HG02981 (cell line): Measurements from ENCODE around the gene DOP1B.
A peak's percentile ranks its signal among the peaks of the same experiment; 100 is the strongest.
"Not testable (repeated sequence)": the region's sequence is repeated elsewhere in the genome, so short reads cannot be mapped to it uniquely, and the experiment has no call there.

ENCODE experiments used
- ATAC-seq: cut with Tn5 transposase; IDR thresholded peaks from one replicate; pipeline ENCODE4 v1.9.1; 2021; ENCODE audit warnings: mild to moderate bottlenecking, moderate library complexity; ENCODE audit not compliant: unreplicated experiment

DOP1B gene

DNA sequence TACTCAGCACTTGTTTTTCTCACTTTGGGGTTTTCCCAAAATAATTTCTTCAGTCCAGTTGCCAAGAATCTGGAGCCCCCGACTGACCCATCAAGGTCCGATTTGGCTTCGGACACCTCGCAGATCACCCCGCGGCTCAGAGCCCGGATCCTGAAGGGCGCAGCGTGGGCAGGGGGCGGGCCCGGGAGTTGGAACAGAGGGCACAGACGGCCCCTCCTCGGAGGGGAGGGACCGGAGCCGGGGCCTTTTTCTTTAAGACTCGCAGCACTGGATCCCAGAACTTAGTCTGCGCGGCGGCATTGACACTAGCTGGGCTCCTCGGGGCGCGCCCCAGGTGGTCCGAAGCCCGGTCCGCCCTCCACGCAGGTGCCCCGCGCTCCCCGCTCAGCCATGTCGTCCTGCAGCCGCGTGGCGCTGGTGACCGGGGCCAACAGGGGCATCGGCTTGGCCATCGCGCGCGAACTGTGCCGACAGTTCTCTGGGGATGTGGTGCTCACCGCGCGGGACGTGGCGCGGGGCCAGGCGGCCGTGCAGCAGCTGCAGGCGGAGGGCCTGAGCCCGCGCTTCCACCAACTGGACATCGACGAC lies 21.7 kb upstream of the DOP1B start, which contains the start of gene CBR3:
Gene CBR3 (plus strand): TSS at position 277 of the 588 bp plus-strand sequence. CDS start 114 bp downstream, at position 391.
- no peak for ATAC-seq

DNA sequence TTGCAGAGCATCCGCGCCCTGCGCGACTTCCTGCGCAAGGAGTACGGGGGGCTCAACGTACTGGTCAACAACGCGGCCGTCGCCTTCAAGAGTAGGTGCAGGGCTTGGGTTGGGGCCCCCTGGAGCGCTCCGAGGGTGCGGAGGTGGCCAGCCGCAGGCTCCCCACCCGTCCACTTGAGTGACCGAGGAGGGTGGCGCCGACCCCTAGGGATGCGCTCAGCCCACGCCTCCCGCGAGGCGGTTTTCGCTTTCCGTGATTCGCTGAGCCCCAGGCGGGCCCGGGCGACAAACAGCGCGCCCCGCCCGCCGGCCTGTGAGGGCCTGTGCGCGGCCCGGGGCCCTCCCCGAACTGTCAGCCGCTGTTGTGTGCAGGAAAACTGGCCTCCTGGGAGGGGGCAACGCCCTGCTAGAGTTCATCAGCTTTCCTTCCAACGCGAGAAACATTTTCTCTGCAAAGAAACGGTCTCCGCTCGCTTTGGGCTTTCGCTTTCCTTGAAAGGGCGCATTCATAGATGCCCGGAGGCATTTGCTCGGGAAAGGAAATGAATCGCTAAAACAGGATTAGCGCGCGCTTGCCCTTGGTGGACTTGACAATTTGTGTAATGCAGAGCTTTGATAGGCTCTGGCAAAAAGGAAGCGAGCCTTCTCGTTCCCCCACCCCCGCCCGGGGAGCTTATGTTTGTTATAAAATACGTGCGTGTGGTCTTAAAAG lies 21.1 kb upstream of the DOP1B start:
- no peak for ATAC-seq

DNA sequence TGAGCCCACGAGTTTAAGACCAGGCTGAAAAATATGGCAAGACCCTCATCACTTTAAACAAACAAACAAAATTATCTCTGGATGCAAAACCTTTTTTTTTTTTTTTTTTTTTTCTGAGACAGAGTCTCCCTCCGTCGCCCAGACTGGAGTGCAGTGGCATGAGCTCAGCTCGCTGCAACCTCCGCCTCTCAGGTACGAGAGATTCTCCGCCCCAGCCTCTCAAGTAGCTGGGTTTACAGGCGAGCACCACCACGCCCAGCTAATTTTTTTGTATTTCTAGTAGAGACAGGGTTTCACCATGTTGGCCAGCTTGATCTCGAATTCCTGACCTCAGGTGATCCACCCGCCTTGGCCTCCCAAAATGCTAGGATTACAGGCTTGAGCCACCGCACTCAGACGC lies 16.8 kb upstream of the DOP1B start:
- not testable (repeated sequence) for ATAC-seq

DNA sequence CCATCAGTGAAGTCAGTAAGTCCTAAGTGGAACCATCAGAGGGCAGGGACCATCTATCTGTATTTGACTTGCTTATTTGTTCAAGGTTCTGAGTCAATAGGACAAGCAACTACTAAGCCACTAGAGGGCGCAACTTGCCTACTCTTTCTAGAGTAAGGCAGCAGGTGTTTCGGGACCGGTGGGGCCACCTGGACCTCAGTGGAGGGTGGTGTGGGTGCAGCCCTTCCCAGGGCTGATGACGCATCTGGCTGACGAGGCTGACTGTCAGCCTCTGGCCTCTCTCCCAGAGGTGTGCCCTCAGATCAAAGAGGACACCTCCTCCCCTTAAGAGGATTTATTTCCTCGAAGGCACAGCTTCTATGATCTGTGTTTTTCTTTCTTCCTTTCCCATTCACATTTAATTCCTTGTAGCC lies 15.1 kb upstream of the DOP1B start:
- peak; percentile 78 for ATAC-seq

DNA sequence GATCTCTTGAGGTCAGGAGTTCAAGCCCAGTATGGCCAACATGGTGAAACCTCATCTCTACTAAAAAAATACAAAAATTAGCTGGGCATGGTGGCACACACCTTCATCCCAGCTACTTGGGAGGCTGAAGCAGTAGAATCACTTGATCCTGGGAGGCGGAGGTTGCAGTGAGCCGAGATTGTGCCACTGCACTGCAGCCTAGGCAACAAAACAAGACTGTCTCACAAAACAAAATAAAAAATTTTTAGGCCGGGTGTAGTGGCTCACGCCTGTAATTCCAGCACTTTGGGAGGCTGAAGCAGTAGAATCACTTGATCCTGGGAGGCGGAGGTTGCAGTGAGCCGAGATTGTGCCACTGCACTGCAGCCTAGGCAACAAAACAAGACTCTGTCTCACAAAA lies 12.4 kb upstream of the DOP1B start:
- ATAC-seq: not testable (repeated sequence)

DNA sequence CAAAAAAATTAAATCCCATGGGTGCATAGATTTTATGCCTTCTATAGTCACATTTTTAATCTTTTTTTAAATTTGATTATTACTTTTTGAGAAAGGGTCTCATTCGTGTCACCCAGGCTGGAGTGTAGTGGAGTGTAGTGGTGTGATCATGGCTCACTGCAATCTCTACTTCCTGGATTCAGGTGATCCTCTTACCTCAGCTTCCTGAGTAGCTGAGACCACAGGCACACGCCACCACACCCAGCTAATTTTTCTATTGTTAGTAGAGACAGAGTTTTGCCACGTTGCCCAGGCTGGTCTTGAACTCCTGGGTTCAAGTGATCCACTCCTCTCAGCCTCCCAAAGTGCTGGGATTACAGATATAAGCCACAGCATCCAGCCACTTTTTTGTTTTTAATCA lies 11.4 kb upstream of the DOP1B start:
- no peak for ATAC-seq

DNA sequence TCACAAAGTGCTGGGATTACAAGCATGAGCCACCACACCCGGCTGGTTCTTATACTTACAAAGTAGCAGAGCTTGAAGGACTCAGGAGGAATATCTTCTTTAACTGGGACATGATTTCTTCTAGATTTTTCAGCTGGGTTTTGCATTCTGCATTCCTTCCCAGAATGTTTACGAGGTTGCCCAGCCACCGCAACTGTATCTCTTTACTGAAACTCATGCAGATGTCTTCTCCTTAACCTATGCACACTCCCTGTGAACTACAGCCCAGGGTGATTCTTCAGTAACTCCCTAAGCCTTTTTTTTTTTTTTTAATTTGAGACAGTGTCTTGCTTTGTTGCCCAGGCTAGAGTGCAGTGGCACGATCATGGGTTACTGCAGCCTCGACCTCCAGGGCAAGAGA lies 8.7 kb upstream of the DOP1B start:
- ATAC-seq: no peak

DNA sequence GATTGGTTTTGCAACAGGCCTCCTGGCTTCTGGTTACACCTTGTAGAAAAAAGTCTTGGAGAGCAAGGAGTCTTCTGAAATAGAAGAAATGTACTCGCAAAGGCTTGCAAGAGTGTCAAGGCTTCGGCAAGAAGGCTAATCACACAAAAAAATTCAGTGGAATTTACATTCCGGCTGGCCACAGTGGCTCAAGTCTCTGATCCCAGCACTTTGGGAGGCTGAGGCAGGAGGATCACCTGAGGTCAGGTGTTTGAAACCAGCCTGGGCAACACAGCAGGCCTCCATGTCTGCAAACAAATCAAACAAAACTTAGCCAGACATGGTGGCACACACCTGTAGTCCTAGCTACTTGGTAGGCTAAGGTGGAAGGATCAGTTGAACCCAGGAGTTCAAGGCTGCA lies 7.7 kb upstream of the DOP1B start:
- ATAC-seq: no peak

DNA sequence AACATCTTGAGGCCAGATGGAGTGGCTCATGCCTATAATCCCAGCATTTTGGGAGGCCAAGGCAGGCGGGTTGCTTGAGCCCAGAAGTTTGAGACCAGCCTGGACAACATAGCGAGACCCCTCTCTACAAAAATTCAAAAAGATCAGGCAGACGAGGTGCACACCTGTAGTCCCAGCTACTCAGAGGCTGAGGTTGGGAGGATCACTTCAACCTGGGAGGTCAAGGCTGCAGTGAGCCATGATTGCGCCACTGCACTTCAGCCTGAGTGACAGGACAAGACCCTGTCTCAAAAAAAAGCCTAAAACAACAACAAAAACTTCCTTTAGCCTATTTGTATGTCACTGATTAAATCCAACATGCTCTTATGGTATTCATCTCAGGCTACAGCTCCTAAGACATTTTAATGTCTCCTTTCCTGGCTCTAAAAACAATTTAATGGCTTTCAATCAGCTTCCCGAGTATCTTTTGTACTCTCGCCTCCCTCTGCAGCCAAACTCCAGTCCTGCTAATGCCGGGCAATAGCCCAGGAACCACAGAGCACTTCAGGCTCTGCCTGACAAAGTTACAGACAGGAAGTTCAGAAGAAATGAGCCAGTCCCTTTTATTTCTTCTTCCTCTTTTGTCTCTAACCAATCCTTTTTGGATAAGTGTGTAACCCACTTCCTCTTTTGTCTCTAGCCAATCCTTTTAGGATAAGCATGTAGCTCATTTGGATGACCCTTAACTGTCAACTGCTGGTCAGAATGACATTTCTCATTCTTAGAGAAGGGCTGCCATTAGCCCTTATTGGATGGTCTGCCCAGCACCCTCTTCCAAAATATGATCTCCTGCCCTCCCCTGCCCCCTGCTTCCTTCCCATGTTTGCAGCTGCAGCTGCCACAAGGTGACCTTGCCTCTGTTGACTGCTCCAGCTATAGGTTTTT lies 6.6 kb upstream of the DOP1B start:
- ATAC-seq: no peak

DNA sequence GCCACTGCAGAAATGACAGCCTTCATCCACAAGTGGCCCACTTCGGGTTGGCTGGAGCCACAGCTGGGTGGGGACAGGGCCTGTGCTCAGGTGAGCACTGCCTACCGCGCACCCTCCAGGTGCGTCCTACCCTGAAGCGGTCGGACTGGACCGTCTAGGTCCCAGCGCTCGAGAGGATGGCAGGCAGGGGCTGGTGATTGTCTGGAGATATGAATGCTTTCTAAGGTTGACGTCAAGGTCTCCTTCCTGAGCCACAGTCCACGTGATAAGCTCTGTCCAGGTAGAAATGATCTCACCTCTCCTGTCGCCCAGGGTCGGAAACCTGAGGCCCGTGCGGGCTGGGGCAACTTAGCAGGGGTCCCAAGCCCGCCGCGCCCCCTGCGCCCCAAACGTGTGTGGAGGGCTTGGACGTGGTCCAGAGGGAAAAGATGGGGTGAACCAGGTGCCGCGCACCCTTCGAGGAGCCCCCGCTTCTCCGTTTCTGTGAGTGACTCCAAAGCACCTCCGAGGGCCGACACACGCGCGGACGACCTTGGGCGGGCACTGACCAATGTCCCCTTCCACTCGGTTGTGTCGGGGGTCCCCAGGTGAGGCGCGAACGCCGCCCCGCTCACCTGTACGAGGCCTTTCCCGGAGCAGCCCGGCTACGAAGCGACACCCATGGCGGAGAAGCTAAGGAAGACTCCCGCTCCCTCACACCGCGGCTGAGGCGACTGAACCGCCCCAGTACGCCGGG lies 853 bp upstream of the DOP1B start:
- ATAC-seq: no peak

DNA sequence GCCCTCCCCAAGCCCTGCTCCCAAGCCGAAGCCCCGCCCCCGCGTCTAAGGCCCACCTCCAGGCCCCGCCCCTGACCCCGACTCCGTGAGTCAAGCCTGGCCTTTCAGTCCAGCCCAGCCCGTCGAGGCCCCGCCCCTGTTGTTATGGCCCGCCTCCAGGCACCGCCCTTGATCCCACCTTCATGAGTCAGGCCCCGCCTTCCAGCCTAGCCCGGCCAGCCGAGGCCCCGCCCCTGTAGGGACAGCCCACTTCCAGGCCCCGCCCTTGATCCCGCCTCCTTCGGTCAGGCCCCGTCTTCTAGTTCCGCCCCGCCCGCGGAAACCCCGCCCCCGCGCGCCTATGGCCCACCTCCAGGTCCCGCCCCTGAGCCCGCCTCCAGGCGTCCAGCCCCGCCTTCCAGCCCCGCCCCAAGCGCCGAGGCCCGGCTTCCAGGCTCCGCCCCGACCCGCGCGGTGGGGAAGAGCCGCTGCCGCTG lies 247 bp upstream of the DOP1B start:
- peak; percentile 88 for ATAC-seq

DNA sequence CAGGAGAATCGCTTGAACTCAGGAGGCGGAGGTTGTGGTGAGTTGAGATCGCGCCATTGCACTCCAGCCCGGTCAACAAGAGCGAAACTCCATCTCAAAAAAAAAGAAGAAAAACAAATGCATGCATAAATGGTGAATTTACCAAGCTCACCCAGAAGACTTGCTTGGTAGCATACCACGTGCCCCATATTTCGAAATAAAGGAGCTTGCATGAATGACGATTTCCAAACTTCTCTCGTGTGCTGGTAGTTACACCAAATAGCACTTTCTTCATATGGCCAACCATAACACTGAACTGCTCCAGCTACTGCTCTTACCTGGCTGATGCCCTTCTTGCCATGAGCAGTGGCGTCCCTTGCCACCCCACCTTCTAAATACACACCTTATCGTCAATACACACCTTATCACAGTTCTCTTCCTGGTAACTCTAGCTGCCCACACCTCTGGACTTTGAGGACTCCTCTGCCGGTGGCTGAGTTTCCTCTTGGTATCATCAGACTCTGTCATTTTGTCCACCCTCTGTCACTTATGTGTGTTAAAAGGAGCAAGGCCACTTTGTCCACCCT lies 2.8 kb downstream of the DOP1B start:
- ATAC-seq: no peak

DNA sequence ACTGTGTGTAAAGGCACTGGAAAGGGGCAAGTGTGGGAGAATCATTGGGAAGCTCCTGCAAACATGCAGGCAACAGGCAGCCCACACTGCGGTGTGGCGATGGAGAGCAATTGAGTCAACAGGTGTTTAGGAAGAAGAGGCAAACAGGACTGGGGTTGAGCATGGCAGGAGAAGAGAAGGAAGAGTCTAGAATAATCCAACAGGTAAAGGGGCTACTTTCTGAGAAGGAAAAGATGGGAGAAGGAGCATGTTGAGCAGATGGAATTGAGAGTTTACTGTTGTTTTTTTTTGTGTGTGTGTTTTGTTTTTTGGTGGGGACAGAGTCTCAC lies 4.2 kb downstream of the DOP1B start:
- ATAC-seq: no peak

DNA sequence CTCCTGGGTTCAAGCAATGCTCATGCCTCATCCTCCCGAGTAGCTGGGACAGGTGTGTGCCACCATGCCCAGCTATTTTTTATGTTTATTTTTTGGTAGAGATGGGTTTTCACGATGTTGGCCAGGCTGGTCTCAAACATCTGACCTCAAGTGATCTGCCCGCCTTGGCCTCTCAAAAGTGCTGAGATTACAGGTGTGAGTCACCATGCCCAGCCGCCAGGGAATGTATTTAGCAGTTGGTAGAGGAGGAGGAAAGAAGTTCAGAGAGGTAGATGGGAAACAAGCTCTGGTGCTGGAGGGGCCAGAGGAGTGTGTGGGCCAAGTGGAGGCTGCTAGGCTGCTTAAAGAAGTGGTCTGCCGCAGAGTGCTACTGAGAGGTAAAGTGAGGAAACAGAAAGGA lies 6.0 kb downstream of the DOP1B start:
- ATAC-seq: no peak

DNA sequence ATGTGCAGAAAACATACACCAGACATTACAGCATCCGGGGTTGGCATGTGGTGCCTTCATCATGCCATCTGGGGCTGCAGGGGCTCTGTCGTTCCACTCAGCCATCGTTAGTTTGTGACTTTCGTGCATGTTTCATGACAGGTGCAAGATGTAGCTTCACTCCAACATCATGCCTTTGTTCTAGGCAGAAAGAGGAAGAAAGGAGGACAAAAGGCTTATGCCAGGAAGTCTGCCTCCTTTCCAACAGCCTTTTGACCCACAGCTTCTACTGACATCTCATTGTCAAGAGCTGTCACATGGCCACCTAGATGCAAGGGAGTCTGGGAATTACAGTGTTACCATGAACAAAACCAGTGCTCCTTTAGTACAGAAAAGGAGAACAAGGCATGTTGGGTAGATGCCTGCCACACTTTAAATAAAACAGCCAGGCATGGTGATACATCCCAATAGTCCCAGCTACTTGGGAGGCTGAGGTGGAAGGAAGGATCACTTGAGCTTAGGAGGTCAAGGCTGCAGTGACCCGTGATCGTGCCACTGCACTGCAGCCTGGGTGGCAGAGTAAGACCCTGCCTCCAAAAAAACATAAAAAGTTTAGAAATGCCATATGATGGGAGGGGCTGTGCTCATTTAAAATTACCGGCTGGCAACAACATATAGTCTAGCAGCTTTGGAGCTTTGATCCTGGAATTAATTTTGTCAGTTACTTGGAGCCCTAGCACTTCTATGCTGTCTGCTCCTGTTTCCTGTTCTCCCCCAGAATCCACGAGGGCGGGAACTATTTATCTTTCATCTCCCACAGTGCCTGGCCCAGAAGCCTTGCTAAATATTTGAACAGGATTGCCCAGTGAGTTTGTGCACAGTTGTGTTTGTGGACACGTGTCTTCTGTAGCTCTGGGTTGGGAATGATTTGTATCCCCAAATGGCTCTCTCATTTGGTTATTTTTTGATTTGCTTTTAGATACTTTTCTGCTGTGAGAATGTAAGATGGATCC lies 7.4 kb downstream of the DOP1B start:
- ATAC-seq: no peak

DNA sequence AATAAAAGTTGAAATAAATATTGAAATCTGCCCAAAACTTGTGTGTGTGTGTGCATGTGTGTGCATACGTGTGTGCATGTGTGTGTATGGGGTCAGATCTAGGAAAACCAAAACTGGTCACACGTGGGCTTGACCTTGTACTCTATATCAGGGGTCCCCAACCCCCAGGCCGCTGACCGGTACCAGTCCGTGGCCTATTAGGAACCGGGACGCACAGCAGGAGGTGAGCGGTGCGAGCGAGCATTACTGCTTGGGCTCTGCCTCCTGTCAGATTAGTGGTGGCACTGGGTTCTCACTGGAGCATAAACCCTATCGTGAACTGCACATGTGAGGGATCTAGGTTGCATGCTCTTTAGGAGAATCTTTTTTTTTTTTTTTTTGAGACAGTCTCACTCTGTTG lies 8.7 kb downstream of the DOP1B start:
- ATAC-seq: no peak

DNA sequence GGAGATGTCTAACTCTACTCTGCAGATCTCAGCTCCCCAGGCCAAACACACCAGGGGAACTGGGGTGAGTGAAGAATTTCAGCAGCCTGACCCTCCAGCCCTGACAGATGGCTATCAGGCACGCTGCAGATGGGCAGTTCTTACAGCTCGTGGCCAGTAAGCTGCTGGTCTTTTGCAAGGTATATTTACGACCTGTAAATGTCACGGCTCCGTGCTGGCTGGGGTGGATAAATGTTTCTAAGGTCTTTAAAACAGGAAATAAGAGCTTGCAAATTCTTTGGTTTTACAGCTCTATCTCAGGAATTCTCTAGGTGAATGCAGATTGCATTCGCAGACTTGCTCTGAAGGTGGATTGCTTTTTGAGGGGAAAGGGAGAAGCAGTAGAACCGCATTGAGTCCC lies 10.1 kb downstream of the DOP1B start:
- ATAC-seq: no peak

DNA sequence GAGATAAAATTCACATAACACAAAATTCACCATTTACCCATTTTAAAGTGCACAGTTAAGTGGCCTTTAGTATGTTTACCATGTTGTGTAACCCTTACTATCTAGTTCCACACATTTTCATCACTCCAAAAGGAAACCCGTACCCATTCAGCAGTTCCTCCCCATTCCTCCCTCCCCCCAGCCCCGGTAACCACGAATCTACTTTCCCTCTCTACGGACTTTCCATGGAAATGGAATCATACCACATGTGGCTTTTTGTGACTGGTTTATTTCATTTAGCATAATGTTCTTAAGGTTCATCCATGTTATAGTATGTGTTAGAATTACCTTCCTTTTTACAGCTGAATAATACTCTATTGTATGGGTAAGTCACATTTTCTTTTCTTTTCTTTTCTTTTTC lies 10.9 kb downstream of the DOP1B start:
- ATAC-seq: no peak

DNA sequence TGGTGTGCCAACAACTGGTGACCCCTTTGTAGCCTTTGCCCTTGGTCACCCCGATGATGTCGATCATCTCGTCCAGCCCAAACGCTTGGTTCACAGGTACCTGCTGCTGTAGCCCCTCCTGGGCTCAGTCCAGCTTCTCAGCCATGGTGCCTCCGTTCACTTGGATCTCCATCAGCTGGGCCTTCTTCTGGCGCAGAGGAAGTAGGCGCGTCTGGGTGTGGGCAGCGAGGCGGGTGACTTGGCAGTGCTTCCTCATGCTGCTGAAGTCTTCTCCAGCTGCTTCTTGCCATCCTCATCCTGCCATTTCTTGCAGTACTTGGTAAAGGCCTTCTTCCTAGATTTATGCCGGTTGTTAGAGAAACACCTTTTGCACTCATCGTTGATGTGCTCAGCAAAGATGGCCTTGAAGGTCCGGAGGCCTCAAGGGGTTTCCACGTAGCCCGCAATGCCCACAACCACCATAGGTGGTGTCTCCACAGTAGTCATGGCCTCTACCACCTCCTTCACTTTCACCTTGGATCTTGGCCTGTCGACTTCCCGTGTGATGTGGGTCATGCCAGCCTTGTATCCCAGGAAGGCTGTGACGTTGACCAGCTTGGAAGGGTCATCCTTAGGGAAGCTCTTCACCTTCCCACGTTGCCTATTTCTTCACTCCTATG lies 13.0 kb downstream of the DOP1B start:
- ATAC-seq: no peak
